ENCODE results near the gene IL17RA.
A peak's percentile ranks its signal among the peaks of the same experiment; 100 is the strongest.

Gene IL17RA

DNA sequence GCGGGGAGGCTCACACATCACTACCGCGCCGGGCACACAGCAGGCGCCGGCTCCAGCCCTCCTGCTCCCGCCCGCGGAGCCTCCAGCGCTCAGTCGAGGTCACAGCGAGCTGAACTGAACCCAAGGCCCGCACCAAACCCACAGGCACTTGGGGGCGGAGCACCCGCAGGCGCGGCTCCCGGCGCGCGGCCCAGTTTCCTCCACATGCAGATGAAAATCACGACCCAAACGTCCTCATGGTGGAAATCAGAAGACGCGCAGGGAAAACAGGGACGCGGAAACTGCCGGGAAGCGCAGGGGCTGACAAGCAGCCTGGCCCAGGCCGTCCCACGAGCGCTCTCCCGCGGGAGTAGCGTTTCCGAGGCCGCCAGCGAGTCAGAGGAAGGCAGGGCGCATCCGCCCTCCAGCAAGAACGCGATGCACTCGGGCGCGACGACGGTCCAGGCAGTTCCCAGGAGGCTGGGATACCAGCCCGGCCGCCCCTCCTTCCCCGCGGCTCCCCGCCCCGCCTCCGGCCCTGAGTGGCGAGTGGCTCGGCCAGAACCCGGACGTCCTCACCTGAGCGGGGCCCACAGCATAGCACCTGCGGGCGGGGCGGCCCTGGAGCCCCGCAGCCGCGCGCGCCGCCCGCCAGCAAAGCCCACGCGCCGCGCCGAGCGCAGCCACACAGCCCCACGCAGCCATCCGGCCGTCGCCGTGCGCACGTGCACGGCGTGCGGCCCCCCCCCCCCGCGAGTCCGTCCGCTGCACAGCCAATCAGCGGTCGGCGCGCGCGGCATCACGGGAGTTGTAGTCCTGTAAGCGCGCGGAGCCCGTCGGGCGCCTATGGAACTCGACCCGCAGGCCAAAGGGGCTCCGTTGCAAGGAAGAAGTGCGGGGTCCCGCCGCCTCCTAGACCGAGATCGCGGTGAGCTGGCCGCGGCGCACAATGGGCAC, 74.0 kb downstream of the IL17RA start, which contains the start of gene HDHD5:
Gene HDHD5 (minus strand): TSS at position 710 of the 936 bp plus-strand sequence. CDS start 26 bp downstream, at position 684.
- DNase-seq = peak in 1 of 2 experiments; percentile 26

GRCh38 chr22:17159504-17159951, 74.7 kb downstream of the IL17RA start:
- peak in 1 of 2 experiments; percentile 19 for DNase-seq

DNA sequence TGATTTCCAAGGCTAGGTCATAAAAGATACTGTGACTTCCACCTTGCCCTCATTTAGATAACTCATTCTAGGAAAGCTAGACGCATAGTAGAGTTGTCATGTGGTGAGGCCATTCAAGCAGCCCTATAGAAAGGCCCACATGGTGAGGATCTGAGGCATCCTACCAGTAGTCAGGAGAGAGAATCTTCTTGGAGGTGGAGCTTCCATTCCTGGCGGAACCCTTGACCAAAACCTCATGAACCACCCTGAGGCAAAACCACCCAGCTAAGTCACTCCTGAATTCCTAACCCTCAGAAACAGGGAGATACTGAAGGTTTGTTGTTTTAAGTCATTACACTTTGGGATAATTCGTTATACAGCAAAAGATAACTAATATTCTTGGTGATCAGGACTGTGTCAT, 77.2 kb downstream of the IL17RA start:
- DNase-seq = no peak

DNA sequence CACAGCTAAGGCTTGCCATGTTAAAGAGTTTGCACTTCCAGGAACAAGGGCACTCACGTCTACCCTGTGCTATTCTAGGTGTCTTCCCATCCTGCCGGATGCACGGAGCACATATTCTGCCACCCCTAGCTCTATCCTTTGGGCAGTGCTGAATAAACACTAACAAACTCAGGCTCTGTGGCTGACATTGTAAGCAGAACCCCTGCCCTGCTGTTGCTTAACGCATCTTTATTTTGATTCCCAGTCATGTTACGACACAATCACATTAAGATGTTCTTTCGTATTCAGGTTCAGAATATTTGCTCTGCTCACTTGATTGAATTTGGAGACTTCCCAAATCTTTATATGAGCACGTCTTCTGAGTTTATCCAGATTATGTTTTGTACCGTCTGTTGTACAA, 77.9 kb downstream of the IL17RA start:
- no peak for DNase-seq

DNA sequence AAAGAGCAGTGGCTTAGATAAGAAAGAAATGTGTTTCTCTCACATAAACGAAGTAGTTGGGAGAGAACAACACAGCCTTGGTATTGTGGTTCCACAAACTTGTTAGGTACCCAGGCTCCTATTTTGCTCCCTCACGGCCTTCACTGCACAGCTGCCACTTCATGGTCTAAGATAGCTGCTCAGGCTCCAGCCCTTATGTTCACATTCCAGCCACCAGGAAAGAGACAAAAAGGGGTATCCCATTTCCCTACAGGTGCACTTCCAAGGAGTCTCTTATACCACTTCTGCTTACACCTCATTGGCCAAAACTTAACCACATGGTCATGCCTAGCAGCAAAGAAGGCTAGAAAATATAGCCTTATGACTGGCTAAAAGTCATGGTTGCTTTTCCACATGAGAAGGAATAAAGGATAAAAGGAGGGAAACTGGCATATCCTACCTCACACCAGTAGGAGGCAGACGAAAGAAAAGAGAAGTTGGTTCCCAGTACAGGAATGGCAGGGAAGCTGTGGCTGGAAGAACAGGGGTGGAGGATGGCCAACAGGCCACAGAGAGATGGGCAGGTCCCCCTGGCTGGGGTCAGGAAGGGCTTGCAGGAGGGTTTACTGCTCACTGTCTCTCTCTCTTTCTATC, 79.7 kb downstream of the IL17RA start:
- no peak for DNase-seq
